NOMO-1 treated with dmso at 0.1 percent for 144 hours (cell line): ENCODE results near the gene PCSK2.

Experiments
- DNase-seq: peaks from one replicate; lab custom pipeline; 2025; ENCODE audit not compliant: unreplicated experiment; lab: John Stamatoyannopoulos, UW

PCSK2 gene

DNA sequence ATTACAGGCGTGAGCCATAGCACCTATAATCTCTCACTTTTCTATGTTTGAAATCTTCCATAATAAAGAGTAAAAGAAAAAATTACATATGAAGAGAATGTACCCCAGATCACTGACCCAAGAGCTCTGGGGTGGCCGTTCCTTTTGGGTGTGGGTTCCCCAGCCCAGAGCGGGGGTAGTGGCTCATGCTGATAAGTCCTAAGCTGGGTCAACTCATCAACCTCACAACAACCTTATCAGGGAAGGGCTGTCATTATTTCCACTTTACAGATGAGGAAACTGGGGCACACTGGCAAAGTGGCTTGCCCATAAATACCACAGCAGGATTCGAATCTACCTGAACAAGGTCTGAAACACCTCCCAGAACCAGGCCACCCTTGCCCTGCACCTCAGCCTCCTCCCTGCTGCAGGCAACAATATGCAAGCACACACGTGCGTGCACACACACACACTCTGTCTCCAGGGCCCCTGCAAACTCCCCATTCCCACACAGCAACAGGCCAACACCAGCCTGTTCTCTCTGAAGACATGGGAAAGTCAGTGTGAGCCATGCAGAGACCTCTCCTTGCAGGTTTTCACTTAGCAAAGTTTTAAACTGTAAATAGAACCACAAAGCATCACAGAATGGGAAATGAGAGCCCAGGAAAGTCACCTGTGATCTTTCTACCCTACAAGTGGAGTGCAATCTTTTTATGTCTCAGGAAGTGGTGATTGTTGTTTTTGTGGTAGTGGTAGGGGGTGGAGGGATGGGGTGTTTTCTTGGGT lies 276.6 kb downstream of the PCSK2 start:
- DNase-seq = no peak

GRCh38 chr20:17504066-17504897 lies 277.4 kb downstream of the PCSK2 start:
- no peak for DNase-seq

DNA sequence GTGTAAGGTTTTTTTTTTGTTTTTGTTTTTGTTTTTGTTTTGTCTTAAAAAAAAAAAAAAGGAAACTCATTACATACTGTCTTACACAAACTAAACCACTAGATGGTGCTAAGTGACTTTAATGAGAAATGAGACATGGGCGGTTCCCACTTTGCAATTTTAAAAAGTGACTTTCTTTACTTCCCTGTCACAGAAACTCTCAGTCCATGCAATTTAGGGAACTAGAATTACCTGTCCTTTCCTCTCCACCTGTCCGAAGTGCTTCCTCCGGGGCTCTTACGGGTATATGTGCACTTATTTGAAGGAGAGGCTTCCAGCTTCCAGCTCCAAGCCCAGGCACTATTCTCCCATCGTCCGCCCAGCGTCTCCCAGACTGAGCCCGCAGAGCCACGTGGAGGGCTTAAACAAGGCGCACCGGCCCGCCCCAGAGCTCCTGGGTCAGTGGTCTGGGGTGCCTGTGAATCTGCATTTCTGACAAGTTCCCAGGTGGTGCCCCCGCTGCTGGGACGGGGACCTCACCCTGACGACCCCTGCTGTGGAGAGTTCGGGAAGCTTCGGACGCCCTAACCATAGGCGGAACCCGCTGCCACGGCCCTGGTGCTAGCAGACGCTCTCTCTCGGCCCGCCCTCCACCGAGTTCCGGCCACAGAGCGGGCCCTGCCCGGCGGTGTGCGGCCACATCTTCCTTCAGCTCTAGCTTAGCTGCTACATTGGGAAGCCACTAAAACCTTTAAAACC lies 278.2 kb downstream of the PCSK2 start:
- DNase-seq = peak; percentile 53

DNA sequence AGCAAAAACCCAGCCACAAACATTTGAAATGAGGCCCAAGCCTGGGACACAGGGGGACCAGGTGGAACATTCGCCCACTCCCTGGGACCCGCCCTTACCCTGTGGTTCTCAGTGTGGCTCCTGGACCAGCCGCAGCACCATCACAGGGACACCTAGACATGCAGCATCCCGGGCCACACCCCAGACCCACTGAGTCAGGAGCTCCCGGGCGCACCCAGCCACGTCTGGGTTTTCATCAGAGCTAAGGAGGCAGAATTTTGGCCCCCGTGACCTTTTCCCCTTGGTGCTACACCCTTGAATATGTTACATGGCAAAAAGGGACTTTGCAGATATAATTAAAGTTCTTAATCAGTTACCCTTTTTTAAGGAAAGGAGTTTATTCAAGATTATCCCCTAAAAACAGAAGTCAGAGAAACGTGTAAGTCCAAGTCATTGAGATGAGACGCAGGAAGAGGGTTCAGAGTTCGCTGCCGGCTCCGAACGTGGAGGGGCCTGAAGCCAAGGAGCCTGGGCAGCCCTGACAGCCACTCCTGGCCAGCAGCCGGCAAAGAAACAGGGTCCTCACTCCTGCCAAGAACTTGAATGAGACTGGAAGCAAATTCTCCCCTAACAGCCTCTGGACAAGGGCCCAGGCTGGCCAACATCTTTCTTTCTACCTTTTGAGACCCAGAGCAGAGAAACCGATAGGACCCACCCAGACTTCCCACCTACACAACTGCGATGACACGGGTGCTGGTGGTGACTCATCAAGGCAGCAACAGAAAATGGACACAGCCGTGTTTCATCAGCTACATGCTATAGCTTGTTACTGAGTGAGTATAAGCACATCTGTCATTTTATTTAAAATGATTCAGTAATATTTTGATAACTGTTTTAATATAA lies 279.0 kb downstream of the PCSK2 start:
- no peak for DNase-seq

DNA sequence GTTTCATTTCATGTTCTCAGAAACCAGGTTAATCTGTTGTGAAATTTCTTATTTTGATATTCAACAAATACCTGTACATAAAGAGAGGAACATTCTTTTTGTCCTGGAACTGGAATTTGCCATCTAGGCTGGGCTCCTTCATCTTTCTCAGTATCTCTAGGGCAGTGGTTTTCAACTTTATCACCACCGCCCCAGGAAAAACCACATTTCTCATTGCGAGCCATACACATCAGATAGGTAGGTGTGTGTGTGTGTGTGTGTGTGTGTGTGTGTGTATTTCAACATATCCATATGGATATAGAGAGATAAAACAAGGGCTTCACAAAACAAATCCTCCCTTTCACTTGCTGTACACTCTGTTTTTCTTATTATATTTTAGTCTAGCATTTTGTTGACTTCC lies 280.2 kb downstream of the PCSK2 start:
- DNase-seq = no peak

GRCh38 chr20:17507531-17507930 lies 280.7 kb downstream of the PCSK2 start:
- no peak for DNase-seq

DNA sequence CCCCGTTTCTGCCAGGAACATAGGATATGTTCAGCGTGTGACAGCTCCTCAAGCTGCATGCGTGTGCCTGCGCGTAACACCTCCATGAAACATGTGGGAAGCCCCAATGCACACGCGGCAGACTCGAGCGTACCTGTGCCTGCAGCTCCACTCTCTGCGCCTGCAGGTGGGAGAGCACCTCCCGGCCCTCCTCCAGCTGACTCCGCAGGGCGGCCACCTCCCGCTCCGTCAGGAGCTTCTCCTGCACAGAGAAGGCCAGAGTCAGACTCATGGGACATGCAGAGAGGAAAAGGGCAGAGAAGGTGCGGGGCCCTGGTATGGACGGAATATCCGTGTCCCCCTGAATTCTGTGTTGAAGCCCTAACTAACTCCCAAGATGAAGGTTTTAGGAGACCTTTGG lies 281.9 kb downstream of the PCSK2 start:
- DNase-seq = no peak

- no peak for DNase-seq
Measured at GRCh38 chr20:17510548-17510947, 283.7 kb downstream of the PCSK2 start.

- no peak for DNase-seq
Measured at GRCh38 chr20:17511401-17511800, 284.6 kb downstream of the PCSK2 start.

DNA sequence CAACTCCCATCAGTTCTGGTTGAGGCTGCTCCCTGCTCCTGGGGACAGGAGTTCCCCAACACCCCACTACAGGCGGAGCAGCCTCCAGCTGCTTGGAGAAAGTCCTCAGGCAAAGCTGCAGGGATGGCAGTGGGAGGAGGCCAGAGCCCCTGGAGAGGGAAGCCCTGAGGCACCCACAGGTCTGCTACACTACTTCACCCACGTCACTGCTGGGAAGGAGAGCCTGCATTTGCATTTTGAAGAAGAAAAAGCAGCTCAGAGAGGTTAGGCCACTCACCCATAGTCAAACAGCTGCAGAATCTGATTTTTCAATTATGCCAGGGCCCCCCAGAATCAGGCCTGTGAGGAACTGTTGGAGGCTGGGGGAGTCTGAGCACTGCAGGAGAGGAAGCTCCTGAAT lies 287.1 kb downstream of the PCSK2 start:
- DNase-seq = no peak

DNA sequence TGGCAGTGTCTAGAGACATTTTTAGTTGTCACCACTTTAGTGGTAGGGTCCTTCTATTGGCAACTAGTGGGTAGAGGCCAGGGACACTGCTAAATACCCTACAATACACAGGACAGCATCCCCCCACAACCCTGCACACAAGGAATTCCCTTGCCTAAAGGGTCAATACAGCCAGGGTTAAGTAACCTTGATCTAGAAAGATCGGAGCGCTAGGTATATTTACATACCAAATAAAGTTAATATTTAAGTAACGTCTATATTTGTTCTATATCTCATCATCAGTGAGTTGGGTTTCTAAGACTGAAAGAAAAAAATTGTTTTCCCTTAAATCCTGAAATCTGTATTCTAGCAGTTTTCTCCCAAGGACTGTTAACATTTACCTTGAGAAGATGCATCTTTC lies 288.2 kb downstream of the PCSK2 start:
- DNase-seq = no peak

DNA sequence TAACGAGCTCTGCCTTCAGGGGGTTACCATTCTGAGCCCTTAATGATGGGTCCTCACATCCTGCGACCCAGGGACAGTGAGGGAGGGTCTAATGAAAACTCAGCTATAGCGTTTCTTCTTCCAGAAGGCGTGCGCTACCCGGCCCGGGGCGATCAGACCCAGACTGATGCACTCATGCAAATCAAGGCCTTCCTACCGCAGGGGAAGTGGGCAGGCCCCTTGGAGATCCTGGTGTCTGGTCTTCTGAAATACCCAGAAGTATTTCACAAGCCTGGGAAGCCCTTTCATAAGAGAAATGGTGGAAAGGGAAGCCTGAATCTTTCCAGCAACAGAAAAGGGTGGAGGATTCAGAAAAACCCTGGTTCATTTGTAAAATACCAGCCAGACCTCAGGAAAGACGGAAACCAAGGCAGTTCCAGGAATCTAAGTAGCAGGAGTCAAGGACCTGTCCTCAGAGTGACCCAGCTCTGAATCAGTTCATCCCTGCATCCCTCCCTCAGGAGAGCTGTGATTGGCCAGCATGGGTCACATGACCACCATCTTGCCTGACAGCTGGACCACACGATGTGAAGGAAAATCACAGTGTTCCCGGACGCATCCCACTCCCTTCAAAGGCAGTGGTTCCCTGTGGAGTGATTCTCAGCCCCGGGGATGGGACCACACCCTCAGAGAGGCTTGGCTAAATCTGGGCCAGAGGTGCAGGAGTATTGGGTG lies 291.7 kb downstream of the PCSK2 start:
- no peak for DNase-seq

DNA sequence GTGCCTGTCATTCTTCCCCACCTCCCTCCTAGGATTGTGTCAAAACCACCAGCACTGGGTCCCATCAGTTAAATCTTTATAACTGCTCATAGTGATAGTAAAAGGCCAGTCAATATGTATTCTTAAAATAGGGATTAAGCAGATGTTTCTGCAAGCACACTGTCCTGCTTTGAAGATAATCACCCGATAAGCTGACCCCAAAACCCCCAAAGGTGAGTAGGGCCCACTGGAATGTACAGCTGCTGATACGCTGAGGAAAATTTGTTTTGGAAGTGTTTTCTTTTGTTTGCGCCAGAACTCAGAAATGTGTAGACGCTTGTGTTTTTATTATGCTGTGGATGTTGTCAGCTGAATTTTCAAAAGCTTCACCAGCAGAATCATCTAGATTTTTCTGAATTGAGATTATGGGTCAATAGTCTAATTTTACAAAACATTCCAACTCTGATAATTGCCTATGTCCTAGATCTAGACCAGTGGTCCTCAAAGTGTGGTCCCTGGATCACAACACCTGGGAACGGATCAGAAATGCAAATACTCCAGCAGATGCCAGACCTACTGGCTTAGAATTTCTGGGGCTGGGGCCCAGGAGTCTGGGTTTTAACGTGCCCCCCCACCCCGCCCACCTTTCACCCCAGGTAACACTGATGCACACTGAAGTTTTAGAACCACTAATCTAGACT lies 292.9 kb downstream of the PCSK2 start:
- no peak for DNase-seq

GRCh38 chr20:17520583-17520982 lies 293.7 kb downstream of the PCSK2 start:
- DNase-seq = no peak

- no peak for DNase-seq
Measured at GRCh38 chr20:17522528-17522927, 295.7 kb downstream of the PCSK2 start.

DNA sequence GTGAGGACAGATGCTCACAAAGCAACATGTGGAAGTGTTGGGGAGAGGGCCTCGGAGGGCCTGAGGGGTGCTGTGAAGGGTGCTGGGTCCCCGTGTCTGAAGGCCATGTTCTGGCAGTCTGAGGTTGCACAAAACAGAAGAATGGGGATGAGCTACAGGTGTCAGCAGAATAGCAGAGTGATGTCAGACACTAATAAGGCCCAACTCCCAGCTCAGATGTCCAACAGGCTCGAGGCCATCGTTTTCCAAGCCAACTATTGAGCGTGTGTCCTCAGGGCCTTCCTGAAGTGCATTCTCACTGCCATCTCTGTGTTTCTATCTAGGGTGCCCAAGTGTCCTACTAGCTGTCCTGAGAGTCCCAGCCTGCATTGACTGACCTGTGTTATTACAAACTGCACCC lies 296.5 kb downstream of the PCSK2 start:
- no peak for DNase-seq

DNA sequence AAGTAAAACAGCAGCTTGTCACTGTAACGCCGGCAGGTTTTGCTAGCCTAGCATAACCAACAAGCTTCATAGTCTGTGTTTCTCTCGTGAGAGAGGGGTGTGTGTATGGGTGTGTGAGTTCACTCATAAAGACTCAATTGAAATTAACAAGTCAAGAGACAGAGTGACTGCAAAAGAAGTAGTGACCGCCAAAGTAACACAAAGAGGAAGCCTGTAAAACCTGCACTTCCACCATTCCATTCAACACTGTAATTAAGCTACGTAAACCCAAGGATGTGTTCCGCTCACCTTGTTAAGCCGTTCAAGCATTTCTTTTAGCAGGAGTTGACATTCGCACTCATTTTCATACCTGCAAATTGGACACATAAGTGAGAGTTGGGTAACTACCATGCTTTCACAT lies 297.7 kb downstream of the PCSK2 start:
- no peak for DNase-seq

DNA sequence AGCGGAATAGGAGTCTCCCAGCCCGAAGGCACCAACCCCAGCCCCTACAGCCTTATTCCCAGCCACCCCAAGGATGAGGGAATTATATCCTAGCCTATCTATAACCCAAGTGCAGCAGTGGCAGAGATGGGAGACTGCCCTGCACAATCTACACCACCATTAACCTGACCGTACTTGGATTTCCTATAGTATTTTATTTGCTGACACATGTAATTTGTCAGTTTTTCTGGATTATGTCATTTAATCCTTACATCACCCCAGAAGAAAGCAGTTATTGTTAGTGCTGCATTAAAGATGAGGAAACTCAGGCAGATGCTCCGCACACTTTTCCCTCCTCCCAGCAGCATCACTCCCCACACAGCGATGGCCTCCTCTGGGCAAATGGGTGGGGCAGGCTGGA lies 298.3 kb downstream of the PCSK2 start:
- no peak for DNase-seq

- DNase-seq = no peak
Measured at GRCh38 chr20:17525650-17526049, 298.8 kb downstream of the PCSK2 start.

- DNase-seq = no peak
Measured at GRCh38 chr20:17529586-17529985, 302.7 kb downstream of the PCSK2 start.
